GM21825 (cell line): ENCODE results near the gene LRP8.
"Not testable (repeated sequence)": the region's sequence is repeated elsewhere in the genome, so short reads cannot be mapped to it uniquely, and the experiment has no call there.

Experiments used
- ATAC-seq: cut with Tn5 transposase; IDR thresholded peaks from one replicate; pipeline ENCODE4 v1.9.1; 2021; ENCODE audit warnings: mild to moderate bottlenecking, moderate library complexity; ENCODE audit not compliant: unreplicated experiment

The LRP8 gene

GRCh38 chr1:53220962-53221286 is 106.9 kb downstream of the LRP8 start:
- no peak for ATAC-seq

- ATAC-seq = peak; percentile 89
Observed at GRCh38 chr1:53220171-53220961, 107.5 kb downstream of the LRP8 start, which contains the start of gene CZIB. Gene CZIB, minus strand, starts transcription at chr1:53220634. Its CDS starts 59 bp downstream, at chr1:53220575.

- ATAC-seq = no peak
Observed at GRCh38 chr1:53219711-53220110, 108.2 kb downstream of the LRP8 start.

GRCh38 chr1:53218201-53218600 is 109.7 kb downstream of the LRP8 start:
- no peak for ATAC-seq

- no peak for ATAC-seq
Observed at GRCh38 chr1:53214376-53214940, 113.4 kb downstream of the LRP8 start.

- no peak for ATAC-seq
Observed at GRCh38 chr1:53210954-53211353, 116.9 kb downstream of the LRP8 start.

- ATAC-seq = no peak
Observed at GRCh38 chr1:53210352-53210751, 117.5 kb downstream of the LRP8 start.

GRCh38 chr1:53207726-53208125 is 120.1 kb downstream of the LRP8 start:
- ATAC-seq = no peak

- no peak for ATAC-seq
Observed at GRCh38 chr1:53206735-53207379, 121.0 kb downstream of the LRP8 start.

- not testable (repeated sequence) for ATAC-seq
Observed at GRCh38 chr1:53206083-53206685, 121.7 kb downstream of the LRP8 start.

- ATAC-seq = not testable (repeated sequence)
Observed at GRCh38 chr1:53205496-53205895, 122.4 kb downstream of the LRP8 start.

- no peak for ATAC-seq
Observed at GRCh38 chr1:53203466-53203865, 124.4 kb downstream of the LRP8 start.

- ATAC-seq = no peak
Observed at GRCh38 chr1:53198241-53198651, 129.6 kb downstream of the LRP8 start.

GRCh38 chr1:53197291-53198200 is 130.3 kb downstream of the LRP8 start:
- ATAC-seq = no peak

- ATAC-seq = peak; percentile 99
Observed at GRCh38 chr1:53196485-53197290, 131.2 kb downstream of the LRP8 start, which contains the start of gene CPT2. Gene CPT2, plus strand, starts transcription at chr1:53196824. Its CDS starts 120 bp downstream, at chr1:53196944.

- ATAC-seq = peak; percentile 18
Observed at GRCh38 chr1:53196017-53196484, 131.8 kb downstream of the LRP8 start.

- no peak for ATAC-seq
Observed at GRCh38 chr1:53195246-53196016, 132.4 kb downstream of the LRP8 start.
